Hair follicular keratinocyte (primary cell): ENCODE data around the gene CIDEA. TPM values are rescaled to one million over a fixed set of nuclear protein-coding genes. Genes with fewer than 3 reads are reported as not detected.

Experiments used
- total RNA-seq: library from RNA; depleted of rRNA; stranded (reverse); fragments of >200 nt; gene quantifications from 2 replicates; pipeline ENCODE4 v1.2.3, GENCODE V29; 2015

CIDEA gene, protein sequence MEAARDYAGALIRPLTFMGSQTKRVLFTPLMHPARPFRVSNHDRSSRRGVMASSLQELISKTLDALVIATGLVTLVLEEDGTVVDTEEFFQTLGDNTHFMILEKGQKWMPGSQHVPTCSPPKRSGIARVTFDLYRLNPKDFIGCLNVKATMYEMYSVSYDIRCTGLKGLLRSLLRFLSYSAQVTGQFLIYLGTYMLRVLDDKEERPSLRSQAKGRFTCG
- 3.9 and 6.5 TPM in 2 replicates for total RNA-seq

DNA sequence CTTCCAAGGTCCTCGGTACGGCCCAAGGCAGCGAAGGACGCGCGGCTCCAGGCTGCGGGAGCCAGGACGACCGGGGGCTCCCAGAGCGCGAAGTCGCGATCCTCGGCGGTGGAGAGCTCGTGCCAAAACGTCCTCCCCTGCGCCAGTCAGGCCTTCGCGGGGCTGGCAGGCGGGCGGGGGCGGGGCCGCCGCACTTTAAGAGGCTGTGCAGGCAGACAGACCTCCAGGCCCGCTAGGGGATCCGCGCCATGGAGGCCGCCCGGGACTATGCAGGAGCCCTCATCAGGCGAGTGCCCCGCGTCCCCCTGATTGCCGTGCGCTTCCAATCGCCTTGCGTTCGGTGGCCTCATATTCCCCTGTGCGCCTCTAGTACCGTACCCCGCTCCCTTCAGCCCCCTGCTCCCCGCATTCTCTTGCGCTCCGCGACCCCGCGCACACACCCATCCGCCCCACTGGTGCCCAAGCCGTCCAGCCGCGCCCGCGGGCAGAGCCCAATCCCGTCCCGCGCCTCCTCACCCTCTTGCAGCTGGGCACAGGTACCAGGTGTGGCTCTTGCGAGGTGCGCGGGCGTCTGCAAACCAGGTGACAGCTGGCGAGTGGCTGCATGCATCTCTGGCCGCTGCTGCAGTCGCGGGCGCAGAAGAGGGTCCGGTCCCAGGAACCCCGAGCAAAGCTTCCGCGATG lies at the start of gene CIDEA:
Gene CIDEA (plus strand): TSS at position 226 of the 684 bp plus-strand sequence. CDS start 23 bp downstream, at position 249.

GRCh38 chr18:12307701-12308385 lies 53.7 kb downstream of the CIDEA start, which contains the start of gene TUBB6:
TSS of gene TUBB6 (plus strand) at chr18:12308241. CDS start at chr18:12308293, 52 bp downstream.

Other genes starting within 250 kb of the CIDEA start
- gene ANKRD62, start 160.5 kb upstream of the CIDEA start, total RNA-seq, result not detected in 2 replicates
- gene TUBB6, start 53.9 kb downstream of the CIDEA start, total RNA-seq, result 783 and 1,032 TPM in 2 replicates
- 42.6 and 60.5 TPM in 2 replicates for gene AFG3L2, start 122.9 kb downstream of the CIDEA start, total RNA-seq
- 3.2 and 4.5 TPM in 2 replicates for gene PRELID3A, start 153.6 kb downstream of the CIDEA start, total RNA-seq